Neural cell (in vitro differentiated cells): ENCODE measurements around the gene CYREN.

ENCODE experiments used
- CTCF ChIP-seq: fragments of 450-650 bp; IDR thresholded peaks from 2 replicates; pipeline ENCODE4 v1.5.1; 2014; ENCODE audit warnings: antibody characterized with exemption, mild to moderate bottlenecking, moderate library complexity; ENCODE audit not compliant: poor library complexity, severe bottlenecking
- EP300 ChIP-seq: fragments of 450-650 bp; conservative IDR thresholded peaks from 2 replicates; pipeline ENCODE4 v1.6.1; 2014; ENCODE audit warnings: antibody characterized with exemption, mild to moderate bottlenecking, moderate library complexity; ENCODE audit not compliant: poor library complexity, severe bottlenecking
- EZH2 ChIP-seq: fragments of 200-600, 300-800 bp; shearing (Covaris generic), sonication (generic); IDR thresholded peaks from 2 replicates; pipeline ENCODE4 v1.6.1; 2014; ENCODE audit warnings: antibody characterized with exemption, low read length, borderline replicate concordance, mild to moderate bottlenecking; ENCODE audit not compliant: insufficient read depth, poor library complexity, severe bottlenecking

- TF ChIP-seq EP300: no peak
- no peak for TF ChIP-seq CTCF
- no peak for TF ChIP-seq EZH2
Measured at GRCh38 chr7:135185471-135186260, 15.2 kb upstream of the CYREN start.
